Measurements from ENCODE around the gene CEP126. TPM values are rescaled to one million over a fixed set of nuclear protein-coding genes. Genes with fewer than 3 reads are reported as not detected.

The CEP126 gene
- total RNA-seq, 1 donor from 2014 or later, result 2.2 TPM

DNA sequence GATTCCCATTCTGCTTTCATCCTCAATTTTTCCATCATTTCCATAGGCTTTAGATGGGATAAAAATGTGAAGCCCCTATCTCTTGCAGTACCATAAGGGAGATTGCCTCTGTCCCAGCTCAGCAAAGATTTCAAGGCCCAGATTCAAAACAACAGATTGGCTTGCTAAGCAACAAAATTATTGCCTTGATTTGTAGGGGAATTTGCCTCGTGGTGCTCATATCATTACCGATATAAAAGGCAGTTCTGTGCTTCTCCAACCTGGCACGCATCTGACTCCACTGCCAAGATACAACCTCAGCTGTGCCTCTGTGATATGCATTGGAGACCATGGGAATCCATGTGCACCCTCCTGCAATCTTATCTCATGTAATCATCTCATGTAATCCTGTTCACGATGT lies 25.0 kb upstream of the CEP126 start:
- Histone ChIP-seq H3F3A (ENCODE audit: low read depth) (no peaks in the 10 kb centered on the region), H4K20me1 (ENCODE audit: low read depth) (no peaks in the 10 kb centered on the region), H3K4me1 (no peaks in the 10 kb centered on the region), H2AFZ (replicated peaks) (no peak overlapping the region), H3K36me3 (no peaks in the 10 kb centered on the region), H3K9me3 (ENCODE audit: low read depth) (no peaks in the 10 kb centered on the region), H3K4me3 (no peak overlapping the region), H3K9ac (no peak overlapping the region), H3K4me2 (no peak overlapping the region), H3K27ac (no peak overlapping the region), H3K27me3 (no peaks in the 10 kb centered on the region), H3K79me2 (ENCODE audit: low read depth) (no peaks in the 10 kb centered on the region)
- H3K36me3 Mint-ChIP-seq, result no peaks in the 10 kb centered on the region
- TF ChIP-seq EZH2 (IDR thresholded peaks at IDR 0.05) (no peak), EZH2phosphoT487 (IDR thresholded peaks at IDR 0.05) (no peak)
- TF ChIP-seq, protein P1, sequence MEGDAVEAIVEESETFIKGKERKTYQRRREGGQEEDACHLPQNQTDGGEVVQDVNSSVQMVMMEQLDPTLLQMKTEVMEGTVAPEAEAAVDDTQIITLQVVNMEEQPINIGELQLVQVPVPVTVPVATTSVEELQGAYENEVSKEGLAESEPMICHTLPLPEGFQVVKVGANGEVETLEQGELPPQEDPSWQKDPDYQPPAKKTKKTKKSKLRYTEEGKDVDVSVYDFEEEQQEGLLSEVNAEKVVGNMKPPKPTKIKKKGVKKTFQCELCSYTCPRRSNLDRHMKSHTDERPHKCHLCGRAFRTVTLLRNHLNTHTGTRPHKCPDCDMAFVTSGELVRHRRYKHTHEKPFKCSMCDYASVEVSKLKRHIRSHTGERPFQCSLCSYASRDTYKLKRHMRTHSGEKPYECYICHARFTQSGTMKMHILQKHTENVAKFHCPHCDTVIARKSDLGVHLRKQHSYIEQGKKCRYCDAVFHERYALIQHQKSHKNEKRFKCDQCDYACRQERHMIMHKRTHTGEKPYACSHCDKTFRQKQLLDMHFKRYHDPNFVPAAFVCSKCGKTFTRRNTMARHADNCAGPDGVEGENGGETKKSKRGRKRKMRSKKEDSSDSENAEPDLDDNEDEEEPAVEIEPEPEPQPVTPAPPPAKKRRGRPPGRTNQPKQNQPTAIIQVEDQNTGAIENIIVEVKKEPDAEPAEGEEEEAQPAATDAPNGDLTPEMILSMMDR (IDR thresholded peaks at IDR 0.05), result no peak
- H3K4me3 Mint-ChIP-seq, result no peak overlapping the region
- H3K27me3 Mint-ChIP-seq (ENCODE audit: insufficient read depth, low read depth), result peaks cover 3% of the 10 kb centered on the region
- H3K9me3 Mint-ChIP-seq, result no peaks in the 10 kb centered on the region
- no peak overlapping the region for H3K27ac Mint-ChIP-seq
- DNase-seq (ENCODE audit: low spot score), result no peak
- H3K4me1 Mint-ChIP-seq, result no peaks in the 10 kb centered on the region

DNA sequence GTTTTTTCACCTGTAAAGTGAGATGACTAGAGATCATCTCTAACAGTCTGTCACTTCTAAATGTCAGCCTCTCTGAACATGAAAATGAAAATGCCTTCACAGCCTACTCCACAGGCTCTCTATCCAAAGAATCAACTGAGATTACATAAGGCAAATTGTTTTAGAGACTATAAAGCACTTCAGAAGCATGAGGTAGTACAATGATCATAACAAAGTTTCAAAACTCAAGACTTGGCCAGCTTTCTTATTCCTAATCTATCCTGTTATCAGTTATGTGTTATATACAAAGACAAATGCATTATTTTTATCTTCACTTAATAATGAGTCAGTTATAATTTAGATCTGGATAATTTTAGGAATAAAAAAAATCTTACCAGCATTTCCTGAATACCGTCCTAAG lies 20.3 kb upstream of the CEP126 start:
- no peak overlapping the region for H3K9ac ChIP-seq
- H4K20me1 ChIP-seq (ENCODE audit: low read depth), result no peaks in the 10 kb centered on the region
- H3K9me3 Mint-ChIP-seq, result no peaks in the 10 kb centered on the region
- H3K27ac Mint-ChIP-seq, result no peak overlapping the region
- no peaks in the 10 kb centered on the region for H3K9me3 ChIP-seq (ENCODE audit: low read depth)
- H3K27me3 Mint-ChIP-seq (ENCODE audit: insufficient read depth, low read depth), result peaks cover 3% of the 10 kb centered on the region
- H2AFZ ChIP-seq (replicated peaks), result no peak overlapping the region
- no peak overlapping the region for H3K4me3 ChIP-seq
- no peaks in the 10 kb centered on the region for H3K36me3 Mint-ChIP-seq
- H3K27ac ChIP-seq, result no peak overlapping the region
- H3K4me2 ChIP-seq, result no peak overlapping the region
- H3K27me3 ChIP-seq, result no peaks in the 10 kb centered on the region
- DNase-seq (ENCODE audit: low spot score), result no peak
- no peaks in the 10 kb centered on the region for H3K36me3 ChIP-seq
- no peak overlapping the region for H3K4me3 Mint-ChIP-seq
- no peak for TF ChIP-seq EZH2phosphoT487 (IDR thresholded peaks at IDR 0.05)
- TF ChIP-seq EZH2 (IDR thresholded peaks at IDR 0.05), result no peak
- TF ChIP-seq, protein P1 (IDR thresholded peaks at IDR 0.05), result no peak
- no peaks in the 10 kb centered on the region for H3K4me1 ChIP-seq
- no peaks in the 10 kb centered on the region for H3K4me1 Mint-ChIP-seq
- H3F3A ChIP-seq (ENCODE audit: low read depth), result no peaks in the 10 kb centered on the region
- H3K79me2 ChIP-seq (ENCODE audit: low read depth), result no peaks in the 10 kb centered on the region

DNA sequence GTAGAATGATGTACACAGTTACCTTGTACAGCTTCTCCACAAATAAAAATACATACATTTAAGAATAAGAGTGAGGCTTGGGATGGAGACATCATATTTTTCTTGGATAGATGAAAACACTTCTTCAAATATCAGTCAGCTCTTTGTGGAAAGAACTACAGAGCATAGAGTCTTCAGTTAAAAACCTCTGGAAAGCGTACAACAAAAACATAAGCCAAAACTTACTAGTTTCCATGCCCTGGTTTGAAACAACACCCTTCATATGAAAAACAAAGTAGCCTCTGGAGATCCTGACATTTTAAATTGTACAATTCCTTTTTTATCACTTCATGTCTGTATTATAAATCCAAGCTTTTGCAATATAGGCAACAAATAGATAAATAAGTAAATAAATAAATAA lies 7.0 kb upstream of the CEP126 start:
- TF ChIP-seq EZH2phosphoT487 (IDR thresholded peaks at IDR 0.05) (no peak), EZH2 (IDR thresholded peaks at IDR 0.05) (no peak)
- TF ChIP-seq, protein P1 (IDR thresholded peaks at IDR 0.05), result no peak
- Histone ChIP-seq H3F3A (ENCODE audit: low read depth) (no peaks in the 10 kb centered on the region), H3K4me2 (no peak overlapping the region)

More for the DNA sequence above, 7.0 kb upstream of the CEP126 start:
- H3K27me3 ChIP-seq, result no peaks in the 10 kb centered on the region
- no peak overlapping the region for H3K9ac ChIP-seq
- H3K9me3 ChIP-seq (ENCODE audit: low read depth), result no peaks in the 10 kb centered on the region
- no peak overlapping the region for H3K27ac ChIP-seq
- no peak overlapping the region for H3K4me3 ChIP-seq
- H3K36me3 ChIP-seq, result no peaks in the 10 kb centered on the region
- Mint-ChIP-seq H3K27ac (no peak overlapping the region), H3K4me1 (no peaks in the 10 kb centered on the region), H3K9me3 (no peaks in the 10 kb centered on the region), H3K4me3 (no peak overlapping the region), H3K36me3 (no peaks in the 10 kb centered on the region), H3K27me3 (ENCODE audit: insufficient read depth, low read depth) (peaks cover 5% of the 10 kb centered on the region)
- peaks cover 3% of the 10 kb centered on the region for H3K4me1 ChIP-seq
- H4K20me1 ChIP-seq (ENCODE audit: low read depth), result no peaks in the 10 kb centered on the region
- H3K79me2 ChIP-seq (ENCODE audit: low read depth), result no peaks in the 10 kb centered on the region
- DNase-seq (ENCODE audit: low spot score), result no peak
- H2AFZ ChIP-seq (replicated peaks), result no peak overlapping the region

Data from neural progenitor cell (in vitro differentiated cells).